H9 (cell line): Measurements from ENCODE around the gene ALG8. TPM values are rescaled to one million over a fixed set of nuclear protein-coding genes. Genes with fewer than 3 reads are reported as not detected.

Experiments used
- DNase-seq: peaks from one replicate; pipeline ENCODE4 v3.0.0-alpha.2; 2017
- H2AFZ ChIP-seq: one replicate; pipeline ENCODE4 v1.6.1; 2013; ENCODE audit warnings: mild to moderate bottlenecking, low read length, control low read depth, moderate library complexity
- H2AK5ac ChIP-seq: 2 replicates; pipeline ENCODE4 v1.6.1; 2013; ENCODE audit warnings: low read length, control low read depth, mixed read lengths; ENCODE audit not compliant: insufficient read length
- H2BK120ac ChIP-seq: one replicate; pipeline ENCODE4 v1.6.1; 2013; ENCODE audit warnings: low read depth, mild to moderate bottlenecking, low read length, control low read depth, inconsistent platforms; ENCODE audit not compliant: poor library complexity, severe bottlenecking
- H2BK12ac ChIP-seq: 2 replicates; pipeline ENCODE4 v1.6.1; 2013; ENCODE audit warnings: low read length, control low read depth, mixed read lengths, low read depth; ENCODE audit not compliant: insufficient read length
- H2BK15ac ChIP-seq: 2 replicates; pipeline ENCODE4 v1.6.1; 2013; ENCODE audit warnings: low read depth, low read length, control low read depth
- H2BK20ac ChIP-seq: one replicate; pipeline ENCODE4 v1.6.1; 2013; ENCODE audit warnings: low read depth, mild to moderate bottlenecking, low read length, control low read depth, inconsistent platforms; ENCODE audit not compliant: poor library complexity, severe bottlenecking
- H2BK5ac ChIP-seq: 2 replicates; pipeline ENCODE4 v1.6.1; 2013; ENCODE audit warnings: low read length, control low read depth, mixed read lengths; ENCODE audit not compliant: insufficient read length
- H3K14ac ChIP-seq: 2 replicates; pipeline ENCODE4 v1.6.1; 2013; ENCODE audit warnings: low read length, control low read depth; ENCODE audit not compliant: insufficient read depth
- H3K18ac ChIP-seq: 2 replicates; pipeline ENCODE4 v1.6.1; 2013; ENCODE audit warnings: low read depth, mild to moderate bottlenecking, mixed read lengths, low read length, control low read depth; ENCODE audit not compliant: insufficient read length
- H3K23ac ChIP-seq: 2 replicates; pipeline ENCODE4 v1.6.1; 2013; ENCODE audit warnings: low read length, control low read depth, mixed read lengths, low read depth; ENCODE audit not compliant: insufficient read length
- H3K23me2 ChIP-seq: 2 replicates; pipeline ENCODE4 v1.6.1; 2013; ENCODE audit warnings: low read depth, mild to moderate bottlenecking, mixed read lengths, low read length, control low read depth; ENCODE audit not compliant: insufficient read length, poor library complexity, severe bottlenecking
- H3K27ac ChIP-seq: 2 replicates; pipeline ENCODE4 v1.5.1; 2013; ENCODE audit warnings: low read length, control low read depth, mixed read lengths, low read depth; ENCODE audit not compliant: insufficient read length
- H3K27me3 ChIP-seq: 2 replicates; pipeline ENCODE4 v1.6.1; 2013; ENCODE audit warnings: low read length, control low read depth, inconsistent platforms; ENCODE audit not compliant: insufficient read depth
- H3K4ac ChIP-seq: 2 replicates; pipeline ENCODE4 v1.6.1; 2013; ENCODE audit warnings: low read depth, mild to moderate bottlenecking, control low read depth, inconsistent platforms, low read length, moderate library complexity
- H3K4me1 ChIP-seq: 2 replicates; pipeline ENCODE4 v1.6.1; 2013; ENCODE audit warnings: low read length, control low read depth, inconsistent platforms; ENCODE audit not compliant: insufficient read depth
- H3K4me2 ChIP-seq: 2 replicates; pipeline ENCODE4 v1.6.1; 2013; ENCODE audit warnings: low read length, control low read depth, mixed read lengths; ENCODE audit not compliant: insufficient read length, insufficient read depth
- H3K56ac ChIP-seq: 2 replicates; pipeline ENCODE4 v1.6.1; 2013; ENCODE audit warnings: low read depth, mild to moderate bottlenecking, mixed read lengths, low read length, control low read depth; ENCODE audit not compliant: insufficient read length
- H3K79me1 ChIP-seq: 2 replicates; pipeline ENCODE4 v1.6.1; 2013; ENCODE audit warnings: low read depth, mild to moderate bottlenecking, moderate library complexity, low read length, control low read depth, inconsistent platforms; ENCODE audit not compliant: insufficient read depth, poor library complexity, severe bottlenecking
- H3K79me2 ChIP-seq: 2 replicates; pipeline ENCODE4 v1.6.1; 2013; ENCODE audit warnings: low read length, control low read depth, inconsistent platforms; ENCODE audit not compliant: insufficient read depth
- H3K9ac ChIP-seq: 2 replicates; pipeline ENCODE4 v1.6.1; 2013; ENCODE audit warnings: low read length, control low read depth, mixed read lengths; ENCODE audit not compliant: insufficient read length; ENCODE audit errors: extremely low read depth
- H3K9me3 ChIP-seq: one replicate; pipeline ENCODE4 v1.6.1; 2013; ENCODE audit warnings: low read depth, low read length, inconsistent platforms; ENCODE audit not compliant: control insufficient read depth
- H3T11ph ChIP-seq: one replicate; pipeline ENCODE4 v1.6.1; 2013; ENCODE audit warnings: mild to moderate bottlenecking, low read length, control low read depth, inconsistent platforms
- H4K20me1 ChIP-seq: one replicate; pipeline ENCODE4 v1.6.1; 2013; ENCODE audit not compliant: control insufficient read depth, insufficient read length, insufficient read depth
- H4K5ac ChIP-seq: 2 replicates; pipeline ENCODE4 v1.6.1; 2013; ENCODE audit warnings: low read depth, mild to moderate bottlenecking, mixed read lengths, low read length, control low read depth; ENCODE audit not compliant: insufficient read length
- H4K8ac ChIP-seq: replicated peaks from 2 replicates; pipeline ENCODE4 v1.6.1; 2013; ENCODE audit warnings: low read length, control low read depth, mixed read lengths, low read depth; ENCODE audit not compliant: insufficient read length
- H4K91ac ChIP-seq: 2 replicates; pipeline ENCODE4 v1.6.1; 2013; ENCODE audit warnings: low read depth, mild to moderate bottlenecking, moderate library complexity, mixed read lengths, low read length, control low read depth; ENCODE audit not compliant: insufficient read length
- H3K27ac Mint-ChIP-seq, 3 experiments: 2 replicates in 2 of 3; 3 replicates in 1 of 3; pipeline ENCODE4 v1.8.0; 2020 to 2021; ENCODE audit warnings: mixed read lengths in 3 of 3, mild to moderate bottlenecking in 1 of 3, moderate library complexity in 1 of 3
- H3K27me3 Mint-ChIP-seq: 2 replicates; pipeline ENCODE4 v1.8.0; 2021; ENCODE audit warnings: low read depth, mild to moderate bottlenecking, moderate library complexity, mixed read lengths
- H3K36me3 Mint-ChIP-seq, 3 experiments: 2 replicates in 2 of 3; 3 replicates in 1 of 3; pipeline ENCODE4 v1.8.0; 2020 to 2021; ENCODE audit warnings: low read depth in 3 of 3, mixed read lengths in 3 of 3; ENCODE audit not compliant: insufficient read depth in 1 of 3
- H3K4me1 Mint-ChIP-seq, 2 experiments: 2 replicates each; pipeline ENCODE4 v1.8.0; 2020; ENCODE audit warnings: mixed read lengths in 2 of 2
- H3K4me3 Mint-ChIP-seq, 2 experiments: 2 replicates in 1 of 2; 3 replicates in 1 of 2; pipeline ENCODE4 v1.8.0; 2020 to 2021; ENCODE audit warnings: mild to moderate bottlenecking in 2 of 2, mixed read lengths in 2 of 2, moderate library complexity in 1 of 2
- H3K9me3 Mint-ChIP-seq, 2 experiments: 2 replicates in 1 of 2; 3 replicates in 1 of 2; pipeline ENCODE4 v1.8.0; 2020; ENCODE audit warnings: mild to moderate bottlenecking in 2 of 2, mixed read lengths in 2 of 2, moderate library complexity in 1 of 2
- WGBS: extraction: QIAGEN DNeasy Blood & Tissue Kit; methylation state at CpG from one replicate; pipeline ENCODE4 v1.1.7; 2013; ENCODE audit warnings: missing lambda C conversion rate, low lambda C conversion rate, mixed read lengths; ENCODE audit not compliant: insufficient read length; ENCODE audit errors: extremely low coverage; 5-methylcytosine and 5-hydroxymethylcytosine counted together
- total RNA-seq: library from RNA; stranded (reverse); gene quantifications from 2 replicates; pipeline ENCODE4 v1.2.1, GENCODE V29; 2021
- TF ChIP-seq, protein P1 (sequence below): fragments of 200-600 bp; sonication (generic); conservative IDR thresholded peaks from 3 replicates; pipeline ENCODE4 v1.8.0; 2021; ENCODE audit warnings: antibody characterized with exemption, mild to moderate bottlenecking

ALG8 gene
- total RNA-seq, 1 experiment from 2014 or later, result 77.5 TPM

DNA sequence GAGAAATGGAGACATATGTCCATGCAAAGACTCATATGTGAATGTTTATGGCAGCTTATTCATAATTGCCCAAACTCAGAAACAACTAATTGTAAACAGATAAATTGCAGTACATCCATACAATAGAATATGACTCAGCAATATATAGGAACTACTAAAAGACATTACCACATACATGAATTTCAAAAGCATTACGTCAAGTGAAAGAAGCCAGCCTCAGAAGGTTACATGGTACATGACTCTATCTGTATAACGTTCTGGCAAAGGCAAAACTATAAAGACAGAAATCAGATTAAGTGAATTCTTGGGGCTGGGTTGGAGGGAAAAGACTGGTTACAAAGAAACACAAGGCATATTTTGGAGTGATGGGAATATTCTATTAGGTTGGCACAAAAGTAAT is 41.8 kb upstream of the ALG8 start:
- no peak for DNase-seq
- Histone ChIP-seq H3K4me2 (no peak overlapping the region), H3K79me2 (no peaks in the 10 kb centered on the region), H3T11ph (no peak overlapping the region), H2BK15ac (no peak overlapping the region), H3K18ac (no peak overlapping the region), H2BK20ac (no peak overlapping the region), H2AFZ (no peak overlapping the region), H3K79me1 (no peaks in the 10 kb centered on the region), H3K9me3 (no peaks in the 10 kb centered on the region), H3K23ac (no peak overlapping the region), H3K27ac (no peak overlapping the region), H3K4ac (no peak overlapping the region), H4K91ac (no peak overlapping the region), H3K4me1 (no peaks in the 10 kb centered on the region), H4K5ac (no peak overlapping the region), H3K14ac (no peak overlapping the region), H2AK5ac (no peak overlapping the region), H4K8ac (no peak overlapping the region), H2BK5ac (no peak overlapping the region), H3K56ac (no peak overlapping the region), H3K23me2 (no peaks in the 10 kb centered on the region), H4K20me1 (peaks cover 1% of the 10 kb centered on the region), H3K27me3 (no peaks in the 10 kb centered on the region), H3K9ac (no peak overlapping the region), H2BK120ac (no peak overlapping the region), H2BK12ac (no peak overlapping the region)
- H3K4me3 Mint-ChIP-seq, result no peak overlapping the region
- H3K4me1 Mint-ChIP-seq, result peaks cover 3 to 4% of the 10 kb centered on the region in 2 experiments; a peak in 2 of 4 replicates
- H3K27me3 Mint-ChIP-seq, result no peaks in the 10 kb centered on the region
- no CpG with 5 or more reads among the region's 2 CpGs for WGBS
- H3K27ac Mint-ChIP-seq, result no peak overlapping the region
- H3K9me3 Mint-ChIP-seq, result no peaks in the 10 kb centered on the region
- peaks cover 0 to 2% (median 0%) of the 10 kb centered on the region in 3 experiments; a peak in 1 of 7 replicates for H3K36me3 Mint-ChIP-seq
- TF ChIP-seq, protein P1, sequence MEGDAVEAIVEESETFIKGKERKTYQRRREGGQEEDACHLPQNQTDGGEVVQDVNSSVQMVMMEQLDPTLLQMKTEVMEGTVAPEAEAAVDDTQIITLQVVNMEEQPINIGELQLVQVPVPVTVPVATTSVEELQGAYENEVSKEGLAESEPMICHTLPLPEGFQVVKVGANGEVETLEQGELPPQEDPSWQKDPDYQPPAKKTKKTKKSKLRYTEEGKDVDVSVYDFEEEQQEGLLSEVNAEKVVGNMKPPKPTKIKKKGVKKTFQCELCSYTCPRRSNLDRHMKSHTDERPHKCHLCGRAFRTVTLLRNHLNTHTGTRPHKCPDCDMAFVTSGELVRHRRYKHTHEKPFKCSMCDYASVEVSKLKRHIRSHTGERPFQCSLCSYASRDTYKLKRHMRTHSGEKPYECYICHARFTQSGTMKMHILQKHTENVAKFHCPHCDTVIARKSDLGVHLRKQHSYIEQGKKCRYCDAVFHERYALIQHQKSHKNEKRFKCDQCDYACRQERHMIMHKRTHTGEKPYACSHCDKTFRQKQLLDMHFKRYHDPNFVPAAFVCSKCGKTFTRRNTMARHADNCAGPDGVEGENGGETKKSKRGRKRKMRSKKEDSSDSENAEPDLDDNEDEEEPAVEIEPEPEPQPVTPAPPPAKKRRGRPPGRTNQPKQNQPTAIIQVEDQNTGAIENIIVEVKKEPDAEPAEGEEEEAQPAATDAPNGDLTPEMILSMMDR, result no peak
